GM21367 (cell line): Measurements from ENCODE around the gene MDFIC.

Experiments used
- ATAC-seq: cut with Tn5 transposase; IDR thresholded peaks from one replicate; pipeline ENCODE4 v1.9.1; 2021; ENCODE audit not compliant: unreplicated experiment

The MDFIC gene

GRCh38 chr7:114949231-114949630, 27.3 kb downstream of the MDFIC start:
- no peak for ATAC-seq

- ATAC-seq, result no peak
These were observed 30.4 kb downstream of the MDFIC start for GRCh38 chr7:114952296-114952695.

DNA sequence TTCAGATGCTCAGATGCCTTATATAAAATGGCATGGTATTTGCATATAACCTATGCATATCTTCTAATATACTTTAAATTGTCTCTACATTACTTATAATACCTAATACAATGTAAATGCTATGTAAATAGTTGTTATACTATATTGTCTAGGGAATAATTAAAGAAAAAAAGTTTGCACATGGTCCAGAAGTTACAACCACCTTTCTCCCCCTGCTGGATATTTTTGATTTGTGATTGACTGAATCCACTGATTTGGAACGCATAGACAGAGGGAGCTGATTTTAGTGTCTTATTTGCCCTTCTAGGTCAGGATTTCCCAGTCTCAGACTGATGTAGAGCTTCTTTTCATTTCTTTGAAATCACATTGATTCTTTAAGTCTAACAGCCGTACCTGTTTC, 31.8 kb downstream of the MDFIC start:
- ATAC-seq, result no peak

GRCh38 chr7:114956702-114957101, 34.8 kb downstream of the MDFIC start:
- ATAC-seq, result peak; percentile 41

DNA sequence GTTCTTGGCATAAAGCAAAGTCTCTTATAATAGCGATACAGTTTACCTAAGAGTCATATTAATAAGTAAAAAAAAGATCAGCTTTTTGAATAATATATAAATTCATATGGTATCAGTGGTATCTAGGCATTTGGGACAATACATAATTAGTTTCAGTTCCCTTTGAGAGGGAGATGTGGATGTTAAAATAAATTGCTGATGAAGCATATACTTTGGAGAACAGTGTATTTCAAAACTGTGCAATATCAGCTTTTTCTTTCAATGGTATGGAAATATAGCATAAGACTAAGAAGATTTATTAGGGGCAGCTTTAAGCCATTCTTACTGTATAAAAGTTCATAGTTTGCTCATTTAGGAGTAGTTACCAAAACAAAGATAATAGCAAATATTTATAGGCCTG, 35.5 kb downstream of the MDFIC start:
- no peak for ATAC-seq

- ATAC-seq, result peak; percentile 83
These were observed 38.0 kb downstream of the MDFIC start for GRCh38 chr7:114959931-114960330.

GRCh38 chr7:114962441-114962840, 40.5 kb downstream of the MDFIC start:
- ATAC-seq, result no peak

DNA sequence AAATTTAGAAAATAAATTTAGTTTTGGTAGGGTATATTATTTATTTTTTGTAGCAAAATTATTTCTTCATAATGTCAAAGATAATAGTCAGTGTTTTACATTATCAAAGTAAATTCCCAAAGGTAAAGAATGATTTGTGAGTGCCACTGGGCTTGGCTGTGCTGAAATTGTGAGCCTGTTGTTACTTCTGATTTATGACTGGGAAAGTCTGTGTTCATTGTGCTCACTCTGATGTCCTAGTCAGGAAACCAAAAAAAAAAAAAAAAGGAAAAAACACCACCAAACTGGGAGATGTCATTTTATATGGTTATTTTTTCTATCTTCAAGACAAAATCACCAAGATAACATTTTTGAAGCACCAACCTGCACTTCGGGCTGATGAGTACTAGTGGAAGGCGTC, 44.3 kb downstream of the MDFIC start:
- no peak for ATAC-seq

DNA sequence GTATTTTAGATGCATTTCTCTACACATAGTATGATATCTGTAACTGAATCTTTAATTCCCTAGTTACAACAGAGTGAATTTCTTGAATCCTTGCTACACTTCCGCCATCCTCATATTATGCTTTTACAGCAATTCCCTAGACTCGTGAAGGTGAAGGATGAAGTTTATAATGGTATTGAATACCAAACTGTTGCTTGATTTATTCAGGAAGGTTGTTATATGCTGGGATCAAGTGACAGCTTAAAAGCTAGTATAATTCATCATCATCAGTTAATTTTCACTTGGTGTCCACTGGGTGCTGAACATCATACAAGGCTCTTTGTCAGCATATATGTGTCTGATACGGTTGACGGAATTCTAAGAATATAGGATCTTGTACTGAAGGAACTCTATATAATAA, 47.2 kb downstream of the MDFIC start:
- ATAC-seq, result no peak

DNA sequence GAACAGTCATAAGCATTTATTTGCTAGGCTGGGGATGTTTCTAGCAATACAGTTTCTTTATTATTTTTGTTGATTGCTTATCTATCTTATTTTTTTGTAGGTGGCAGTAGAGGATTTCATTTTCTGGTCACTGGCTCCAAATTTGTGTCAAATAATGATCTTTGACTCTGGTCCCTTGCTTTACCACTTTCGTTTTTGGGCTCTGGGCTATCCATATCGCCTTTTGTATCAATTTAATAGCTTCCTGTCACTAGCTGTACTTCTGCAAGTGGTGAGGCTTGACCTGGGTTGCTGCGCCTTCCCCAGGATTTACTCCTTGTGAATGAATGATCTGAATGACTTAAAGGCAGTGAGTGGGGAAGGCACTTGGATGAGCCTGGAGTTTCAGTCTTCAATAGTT, 48.4 kb downstream of the MDFIC start:
- ATAC-seq, result no peak

DNA sequence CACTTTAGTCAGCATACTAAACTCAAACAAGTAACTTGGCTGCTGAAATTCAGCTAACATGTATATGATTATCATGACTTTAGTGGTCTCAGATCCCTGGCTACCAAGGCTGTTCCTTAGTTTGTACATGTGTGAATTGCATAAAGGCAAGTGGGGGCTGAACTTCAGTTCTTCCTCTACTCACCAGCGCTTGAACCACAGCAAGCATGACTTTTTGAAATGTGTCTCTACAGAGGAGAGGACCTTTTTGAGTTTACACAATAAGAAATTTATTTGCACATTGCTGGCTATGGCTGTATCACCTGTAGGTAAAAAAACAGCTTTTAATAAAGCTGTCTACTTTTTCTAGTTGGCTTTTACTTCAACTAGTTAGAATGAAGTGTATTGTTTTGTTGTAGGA, 48.8 kb downstream of the MDFIC start:
- ATAC-seq, result no peak

DNA sequence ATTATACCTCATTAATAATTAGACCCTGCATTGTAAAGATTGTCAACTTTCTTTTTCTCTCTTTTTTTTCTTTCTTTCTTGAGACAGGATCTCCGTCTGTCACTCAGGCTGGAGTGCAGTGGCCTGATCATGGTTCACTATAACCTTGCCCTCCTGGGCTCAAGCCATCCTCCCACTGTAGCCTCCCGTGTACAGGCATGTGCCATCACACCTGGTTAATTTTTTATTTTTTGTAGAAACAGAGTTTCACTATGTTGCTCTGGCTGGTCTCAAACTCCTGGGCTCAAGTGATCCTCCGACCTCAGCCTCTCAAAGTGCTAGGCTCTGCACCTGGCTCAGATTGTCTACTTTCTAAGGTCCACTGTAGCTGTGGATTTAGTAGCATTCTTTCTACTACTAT, 50.7 kb downstream of the MDFIC start:
- ATAC-seq, result no peak

DNA sequence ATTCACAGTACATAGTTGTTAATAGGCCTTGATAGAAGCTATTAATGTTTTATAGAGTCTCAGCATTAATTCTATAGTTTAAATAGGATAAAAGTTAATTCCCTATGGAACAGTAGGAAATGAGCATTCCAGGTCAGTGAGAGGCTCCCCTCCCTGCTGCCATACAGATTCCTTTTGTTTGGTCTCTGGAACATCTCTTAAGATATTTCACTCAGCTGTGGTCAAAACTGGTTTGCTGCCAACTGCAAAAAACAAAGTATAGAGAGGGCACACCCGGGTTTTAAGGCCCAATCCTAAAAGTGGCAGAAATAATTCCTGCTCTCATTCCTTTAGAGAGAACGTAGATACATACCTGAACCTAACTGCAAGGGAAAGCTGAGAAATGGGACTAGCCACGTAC, 51.3 kb downstream of the MDFIC start:
- ATAC-seq, result no peak

DNA sequence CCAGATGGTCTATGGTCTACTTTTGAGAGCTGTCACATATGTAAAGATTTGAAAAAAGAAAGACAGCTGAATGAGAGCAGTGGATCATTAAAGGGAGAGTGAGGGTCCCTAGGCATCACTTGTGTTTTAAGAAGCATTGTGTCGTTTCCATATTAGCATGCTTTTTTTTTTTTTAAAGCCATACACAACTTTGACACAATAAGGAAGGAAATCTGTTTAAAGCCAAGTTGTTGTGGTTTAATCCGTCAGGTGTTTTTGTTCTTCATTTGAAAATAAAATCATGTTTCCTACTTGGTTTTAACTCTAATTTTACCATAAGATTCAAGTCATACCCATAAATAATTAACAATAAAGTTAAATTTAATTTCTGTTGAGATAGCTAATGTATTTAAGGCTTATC, 53.5 kb downstream of the MDFIC start:
- ATAC-seq, result no peak

- no peak for ATAC-seq
These were observed 54.8 kb downstream of the MDFIC start for GRCh38 chr7:114976666-114977065.

DNA sequence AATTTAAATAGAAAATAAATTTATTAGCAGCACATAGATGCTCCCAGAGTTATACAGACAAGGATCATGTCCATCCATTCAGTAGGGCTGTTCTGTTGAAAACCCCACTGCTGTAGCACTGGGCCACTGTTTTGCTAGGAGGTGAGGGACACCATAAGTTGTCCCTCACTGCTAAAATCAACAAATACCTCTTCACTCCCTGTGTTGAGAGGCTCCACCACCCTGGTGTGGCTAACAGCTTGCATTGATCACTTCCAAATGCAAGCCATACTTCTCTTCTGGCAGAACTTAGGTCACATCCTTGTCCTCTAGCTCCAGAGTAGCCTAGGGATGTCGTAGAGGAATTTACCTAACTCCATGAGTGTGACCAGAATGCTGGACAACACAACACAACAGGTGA, 55.4 kb downstream of the MDFIC start:
- ATAC-seq, result no peak

DNA sequence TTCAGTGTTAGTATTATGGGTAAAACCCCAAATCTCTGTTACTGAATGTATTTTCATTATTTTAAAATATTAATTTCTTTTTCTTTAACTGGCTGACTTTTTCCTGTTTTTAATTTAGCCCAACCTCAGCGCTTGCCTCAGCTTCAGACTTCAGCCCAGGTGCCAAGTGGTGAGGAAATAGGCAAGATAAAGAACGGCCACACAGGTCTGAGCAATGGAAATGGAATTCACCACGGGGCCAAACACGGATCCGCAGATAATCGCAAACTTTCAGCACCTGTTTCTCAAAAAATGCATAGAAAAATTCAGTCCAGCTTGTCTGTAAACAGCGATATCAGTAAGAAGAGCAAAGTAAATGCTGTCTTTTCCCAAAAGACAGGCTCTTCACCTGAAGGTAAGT, 57.5 kb downstream of the MDFIC start:
- ATAC-seq, result no peak

GRCh38 chr7:114979803-114980507, 58.1 kb downstream of the MDFIC start:
- ATAC-seq, result no peak

DNA sequence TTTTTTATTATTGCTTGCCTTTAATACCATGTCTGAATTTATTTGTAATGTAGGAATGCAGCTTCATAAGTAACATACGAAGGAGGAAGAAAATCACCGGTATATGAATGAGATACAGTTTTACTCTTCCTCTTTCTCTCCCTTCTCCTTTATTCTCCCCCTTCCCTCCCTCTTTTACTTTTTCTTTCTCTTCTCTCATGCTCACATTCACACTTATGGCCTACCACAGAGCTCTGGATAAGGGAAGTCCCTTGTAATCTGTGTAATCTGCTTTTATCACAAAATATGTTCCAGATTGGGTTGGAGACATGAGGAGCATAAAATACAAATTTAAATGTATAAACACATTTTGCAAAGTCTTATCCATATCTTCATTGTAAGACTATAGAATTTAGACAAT, 59.4 kb downstream of the MDFIC start:
- ATAC-seq, result no peak

DNA sequence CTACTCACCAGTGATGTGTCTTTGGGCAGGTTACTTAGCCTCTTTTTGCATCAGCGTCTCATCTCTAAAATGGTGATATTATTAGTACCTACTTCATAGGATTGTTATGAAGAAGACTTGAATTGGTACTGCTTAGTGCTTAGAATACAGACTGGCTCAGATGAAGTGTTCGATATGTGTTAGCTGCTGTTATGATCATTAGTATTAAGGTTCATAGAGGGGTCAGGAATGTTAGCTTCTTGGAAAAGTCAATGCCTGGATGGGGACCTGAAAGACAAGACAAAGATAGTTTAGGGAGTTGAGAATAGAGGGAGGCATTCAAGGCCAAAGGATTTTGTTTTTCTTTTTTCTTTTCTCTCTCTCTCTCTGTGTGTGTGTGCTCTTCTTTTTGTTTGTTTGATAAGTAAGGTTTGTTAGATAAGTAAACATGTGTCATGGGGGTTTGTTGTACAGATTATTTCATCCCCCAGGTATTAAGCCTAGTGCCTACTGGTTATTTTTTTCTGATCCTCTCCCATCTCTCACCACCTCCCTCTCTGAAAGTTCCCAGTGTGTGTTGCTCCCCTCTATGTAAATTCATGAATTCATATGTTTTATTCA, 63.3 kb downstream of the MDFIC start:
- no peak for ATAC-seq

DNA sequence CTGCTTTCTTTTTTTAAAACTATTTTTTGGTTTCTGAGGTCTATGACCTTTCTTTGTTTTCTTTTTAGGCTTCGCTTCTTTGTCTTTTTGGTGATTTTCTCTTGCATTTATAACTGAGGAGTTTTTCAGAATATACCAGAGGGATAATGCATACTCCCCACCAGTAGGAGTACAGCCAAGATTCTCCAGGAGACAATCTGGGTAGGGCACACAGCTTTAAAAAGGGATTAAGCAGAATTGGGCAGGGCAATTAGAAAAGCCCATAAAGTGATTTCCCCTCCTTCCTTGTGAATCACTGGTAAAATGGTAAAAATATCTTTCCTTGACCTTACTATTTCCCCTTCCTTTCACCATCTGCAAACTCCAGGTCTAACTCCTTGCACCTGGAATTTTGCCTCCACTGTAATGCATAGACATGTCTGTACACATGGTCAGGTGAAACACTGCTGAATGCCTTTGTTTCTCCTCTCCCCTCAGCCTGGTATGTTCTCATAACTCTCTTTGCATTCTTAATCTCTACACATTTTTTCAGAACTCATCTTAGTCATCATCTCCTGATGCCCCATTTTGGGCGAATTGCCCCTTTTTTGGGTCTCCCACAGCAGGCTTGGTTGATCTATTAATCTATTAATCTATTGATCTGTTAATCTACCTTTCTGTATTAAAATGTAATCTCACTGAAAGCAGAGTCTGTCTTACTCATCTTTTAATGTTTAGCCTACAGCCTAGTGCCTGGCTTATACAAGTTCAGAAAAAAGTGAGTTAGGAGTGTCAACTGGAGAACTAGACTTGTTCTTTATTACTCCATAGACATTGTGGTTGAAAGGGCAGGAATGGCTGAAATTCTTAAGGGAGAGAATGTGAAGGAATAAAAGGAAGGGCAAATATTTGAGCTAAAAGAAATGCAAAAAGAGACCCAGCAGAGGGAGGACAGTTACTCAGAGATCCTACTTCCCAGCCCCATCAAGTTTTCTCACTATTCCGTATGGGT, 64.6 kb downstream of the MDFIC start:
- no peak for ATAC-seq

- ATAC-seq, result no peak
These were observed 66.1 kb downstream of the MDFIC start for GRCh38 chr7:114988026-114988425.
